ENCODE measurements around the gene RNU5D-1. TPM values are rescaled to one million over a fixed set of nuclear protein-coding genes. Genes with fewer than 3 reads are reported as not detected.
"Not testable (repeated sequence)": the region's sequence is repeated elsewhere in the genome, so short reads cannot be mapped to it uniquely, and the experiment has no call there.

The RNU5D-1 gene
- polyA plus RNA-seq, 3 donors, result not detected

DNA sequence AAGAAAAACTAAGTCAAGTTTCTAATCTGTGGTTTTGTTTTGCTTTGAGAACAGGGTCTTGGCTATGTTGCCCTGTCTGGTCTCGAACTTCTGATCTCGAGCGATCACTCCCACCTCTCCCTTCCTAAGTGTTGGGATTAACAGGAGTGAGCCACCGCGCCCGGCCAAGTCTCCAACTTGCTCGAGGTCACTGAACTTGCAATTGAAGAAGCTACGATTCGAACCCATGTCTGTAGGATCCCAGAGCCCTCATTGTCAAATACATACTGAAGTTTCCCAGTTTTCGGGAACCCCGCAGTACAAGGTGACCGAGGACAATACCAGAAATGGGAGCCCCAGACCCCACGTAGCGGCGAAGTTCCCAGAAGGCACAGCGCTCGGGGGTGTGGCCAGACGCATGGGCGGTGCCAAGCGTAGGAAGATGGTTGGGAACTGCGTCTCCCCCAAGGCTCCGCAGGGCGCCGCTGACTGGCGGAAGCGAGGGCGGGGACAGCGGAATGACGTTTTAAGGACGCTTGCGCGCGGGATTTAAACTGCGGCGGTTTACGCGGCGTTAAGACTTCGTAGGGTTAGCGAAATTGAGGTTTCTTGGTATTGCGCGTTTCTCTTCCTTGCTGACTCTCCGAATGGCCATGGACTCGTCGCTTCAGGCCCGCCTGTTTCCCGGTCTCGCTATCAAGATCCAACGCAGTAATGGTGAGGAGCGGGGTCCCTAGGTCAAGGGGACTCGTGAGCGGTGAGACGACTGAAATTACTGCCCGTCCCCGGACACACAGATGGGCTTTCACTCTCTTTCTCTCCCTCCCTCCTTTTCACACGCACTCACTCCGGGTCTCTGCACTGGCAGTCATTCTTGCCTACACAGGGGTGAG lies 8.6 kb upstream of the RNU5D-1 start, which contains the start of gene KIF2C:
Gene KIF2C, plus strand, starts transcription at position 531 of the 872 bp plus-strand sequence. Its CDS starts 96 bp downstream, at position 627.
- H3K4me2 ChIP-seq (replicated peaks; ENCODE audit: extremely low read depth, low read length, poor library complexity, severe bottlenecking), result peak within 1 kb of the TSS; percentile 98
- H3K36me3 ChIP-seq (replicated peaks in 1 of 2; ENCODE audit: control insufficient read depth in 1 of 2, insufficient read depth in 2 of 2, low read length in 2 of 2), result peaks cover 4 to 23% of the 10 kb centered on the region in 2 donors
- H3K27ac Mint-ChIP-seq, result peak within 1 kb of the TSS; percentile 95 to 98 (median 96)
- H3K9me3 ChIP-seq (replicated peaks in 1 of 2; ENCODE audit: control insufficient read depth in 1 of 2, insufficient read depth in 1 of 2, low read length in 2 of 2), result no peaks in the 10 kb centered on the region
- H3K4me1 Mint-ChIP-seq, result peaks cover 30% of the 10 kb centered on the region
- H3K4me3 ChIP-seq (replicated peaks in 1 of 3; ENCODE audit: low read depth in 2 of 3, low read length in 3 of 3), result peak within 1 kb of the TSS; percentile 73 to 93 (median 93)
- TF ChIP-seq CTCF (IDR thresholded peaks at IDR 0.05), result no peak
- H2AFZ ChIP-seq (ENCODE audit: insufficient read depth, low read depth, low read length, poor library complexity, severe bottlenecking), result peak within 1 kb of the TSS; percentile 90
- H3K9ac ChIP-seq (ENCODE audit: insufficient read depth, low read length, poor library complexity, severe bottlenecking), result peak within 1 kb of the TSS; percentile 72
- H3K4me1 ChIP-seq (ENCODE audit: control insufficient read depth in 1 of 2, insufficient read depth in 2 of 2, low read length in 2 of 2), result peaks cover 20 to 25% of the 10 kb centered on the region in 2 donors
- 0% methylated on average over 51 of the region's 57 CpGs for WGBS (ENCODE audit: insufficient coverage)
- peaks cover 44% of the 10 kb centered on the region for H3K79me2 ChIP-seq (ENCODE audit: insufficient read depth, low read length)
- peak within 1 kb of the TSS; percentile 71 to 95 for H3K27ac ChIP-seq (ENCODE audit: low read depth in 1 of 2, low read length in 2 of 2)
- H3K27me3 Mint-ChIP-seq (ENCODE audit: low read depth in 3 of 3), result peaks cover 0 to 5% (median 0%) of the 10 kb centered on the region in 3 donors
- DNase-seq, result peak; percentile 96 to 98 (median 96)
- peaks cover 0 to 2% (median 0%) of the 10 kb centered on the region in 7 donors for H3K9me3 Mint-ChIP-seq
- peak within 1 kb of the TSS; percentile 95 to 96 for H3K4me3 Mint-ChIP-seq
- peaks cover 13 to 29% of the 10 kb centered on the region in 2 donors for H3K36me3 Mint-ChIP-seq
- intact Hi-C loops (cut with micrococcal nuclease), result loop anchor here in 1 of 2 donors (5.0 kb wide), 1 partner anchor 38 kb away; the partner anchor contains the start of gene RPS8
- H4K20me1 ChIP-seq (ENCODE audit: insufficient read depth, low read length), result no peaks in the 10 kb centered on the region
- no peaks in the 10 kb centered on the region for H3K27me3 ChIP-seq (ENCODE audit: control insufficient read depth in 2 of 2, insufficient read depth in 2 of 2, low read length in 2 of 2)

DNA sequence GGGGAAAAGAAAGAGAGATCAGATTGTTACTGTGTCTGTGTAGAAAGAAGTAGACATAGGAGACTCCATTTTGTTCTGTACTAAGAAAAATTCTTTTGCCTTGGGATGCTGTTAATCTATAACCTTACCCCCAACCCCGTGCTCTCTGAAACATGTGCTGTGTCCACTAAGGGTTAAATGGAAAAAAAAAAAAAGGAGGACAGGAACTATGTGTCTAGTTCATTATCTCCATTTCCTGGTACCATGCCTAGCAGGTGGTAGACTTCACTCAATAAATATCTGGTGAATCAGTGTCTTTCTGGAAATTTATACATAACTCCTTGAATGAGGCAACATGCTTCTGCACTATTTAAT lies 8.0 kb upstream of the RNU5D-1 start:
- H3K9me3 Mint-ChIP-seq; H3K9me3 ChIP-seq (replicated peaks in 1 of 2; ENCODE audit: control insufficient read depth in 1 of 2, insufficient read depth in 1 of 2, low read length in 2 of 2); DNase-seq; H3K27me3 Mint-ChIP-seq (ENCODE audit: low read depth in 3 of 3); H3K27me3 ChIP-seq (ENCODE audit: control insufficient read depth in 2 of 2, insufficient read depth in 2 of 2, low read length in 2 of 2); intact Hi-C loops (cut with micrococcal nuclease); H4K20me1 ChIP-seq (ENCODE audit: insufficient read depth, low read length): not testable (repeated sequence)
- WGBS (ENCODE audit: insufficient coverage), result no CpG with 5 or more reads among the region's 1 CpG
- H3K36me3 ChIP-seq (replicated peaks in 1 of 2; ENCODE audit: control insufficient read depth in 1 of 2, insufficient read depth in 2 of 2, low read length in 2 of 2), result peaks cover 4 to 16% of the 10 kb centered on the region in 2 donors
- H2AFZ ChIP-seq (ENCODE audit: insufficient read depth, low read depth, low read length, poor library complexity, severe bottlenecking), result peak overlapping the region; percentile 90
- peaks cover 30% of the 10 kb centered on the region for H3K4me1 Mint-ChIP-seq
- peak overlapping the region; percentile 98 for H3K4me2 ChIP-seq (replicated peaks; ENCODE audit: extremely low read depth, low read length, poor library complexity, severe bottlenecking)
- H3K4me1 ChIP-seq (ENCODE audit: control insufficient read depth in 1 of 2, insufficient read depth in 2 of 2, low read length in 2 of 2), result peaks cover 20 to 26% of the 10 kb centered on the region in 2 donors
- H3K27ac Mint-ChIP-seq, result peak overlapping the region; percentile 95 to 98 (median 96)
- H3K4me3 ChIP-seq (replicated peaks in 1 of 3; ENCODE audit: low read depth in 2 of 3, low read length in 3 of 3), result peak overlapping the region; percentile 73 to 93 (median 93)
- H3K79me2 ChIP-seq (ENCODE audit: insufficient read depth, low read length), result peaks cover 38% of the 10 kb centered on the region
- H3K27ac ChIP-seq (ENCODE audit: low read depth in 1 of 2, low read length in 2 of 2), result peak overlapping the region; percentile 71 to 95
- H3K4me3 Mint-ChIP-seq, result peak overlapping the region; percentile 95 to 96
- H3K36me3 Mint-ChIP-seq, result peaks cover 10 to 23% of the 10 kb centered on the region in 2 donors
- H3K9ac ChIP-seq (ENCODE audit: insufficient read depth, low read length, poor library complexity, severe bottlenecking), result peak overlapping the region; percentile 72

Data from CD14-positive monocyte (primary cell).